Caki2 (cell line): ENCODE measurements around the gene ZHX3. TPM values are rescaled to one million over a fixed set of nuclear protein-coding genes. Genes with fewer than 3 reads are reported as not detected.

Experiments used
- DNase-seq: peaks from one replicate; pipeline ENCODE4 v3.0.0-alpha.2; 2015; ENCODE audit warnings: low read depth
- in situ Hi-C: cut with HindIII; loops from 2 replicates; pipeline ENCODE4 v1.10.0; 2016; ENCODE audit warnings: low sequenced_read_pairs, low pct_unique_long_range_greater_than_20kb, mixed read lengths
- total RNA-seq: library from RNA; depleted of rRNA; stranded (reverse); fragments of >200 nt; shearing (Covaris generic); gene quantifications from 2 replicates; pipeline ENCODE4 v1.2.3, GENCODE V29; 2014; ENCODE audit warnings: low replicate concordance

Gene ZHX3
- total RNA-seq, 1 experiment from 2014 or later, result 5.9 TPM

DNA sequence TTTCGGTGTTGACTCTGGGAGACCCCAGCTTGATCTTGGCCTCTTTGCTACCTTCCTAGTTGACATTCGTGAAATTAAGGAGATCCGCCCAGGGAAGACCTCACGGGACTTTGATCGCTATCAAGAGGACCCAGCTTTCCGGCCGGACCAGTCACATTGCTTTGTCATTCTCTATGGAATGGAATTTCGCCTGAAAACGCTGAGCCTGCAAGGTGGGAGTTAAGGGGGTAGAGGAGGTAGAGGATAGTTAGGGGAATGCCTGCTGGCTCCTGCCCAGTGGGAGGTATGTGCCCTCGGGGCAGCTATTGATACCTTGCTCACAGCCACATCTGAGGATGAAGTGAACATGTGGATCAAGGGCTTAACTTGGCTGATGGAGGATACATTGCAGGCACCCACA, 158.0 kb downstream of the ZHX3 start:
- DNase-seq, result no peak
- in situ Hi-C loops, result no loop called here

DNA sequence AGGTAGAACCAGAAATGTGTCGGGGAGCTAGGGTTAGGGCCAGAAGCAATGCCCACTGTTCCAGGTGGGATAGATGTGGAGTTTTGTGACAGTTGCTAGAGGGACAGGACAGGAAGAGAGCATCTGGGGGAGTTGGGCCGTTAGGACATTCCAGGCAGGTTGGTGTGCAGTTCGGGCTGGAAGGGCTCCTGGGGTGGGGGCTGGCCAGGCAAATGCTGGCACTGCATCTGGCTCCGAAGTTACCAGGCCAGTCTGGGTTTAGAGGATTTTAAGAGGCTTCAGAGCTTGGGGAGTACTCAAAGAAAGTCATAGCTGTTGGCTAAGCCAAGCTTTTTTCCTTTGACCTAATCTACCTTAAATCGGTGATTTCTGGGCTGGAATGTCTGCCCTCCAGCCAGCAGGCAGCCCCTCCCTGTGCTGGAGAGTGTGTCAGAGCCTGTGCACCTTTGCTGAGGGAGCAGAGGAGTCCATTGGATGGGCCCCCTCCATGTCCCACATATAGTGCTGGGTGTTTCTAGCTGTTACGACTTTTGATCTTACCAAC, 159.4 kb downstream of the ZHX3 start:
- no peak for DNase-seq
- in situ Hi-C loops, result no loop called here

DNA sequence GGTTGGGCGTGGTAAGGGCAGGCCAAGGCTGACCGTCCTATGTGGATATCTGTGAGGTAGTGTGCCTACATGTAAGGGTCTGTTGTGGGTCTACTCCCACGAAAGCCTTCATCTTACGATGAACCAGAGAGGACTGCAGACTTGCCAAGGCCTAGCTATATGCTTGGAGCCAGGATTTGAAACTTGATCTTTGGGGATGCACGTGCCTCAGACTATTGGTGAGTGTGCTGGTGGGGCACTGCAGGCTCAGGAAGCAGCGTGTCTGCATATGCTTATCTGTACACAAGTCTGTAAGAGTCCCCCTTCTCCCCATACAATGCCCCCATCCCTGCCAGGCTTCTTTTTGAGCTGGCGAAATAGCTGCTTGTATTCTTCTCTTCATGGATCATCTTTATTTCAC, 162.3 kb downstream of the ZHX3 start:
- in situ Hi-C loops, result no loop called here

DNA sequence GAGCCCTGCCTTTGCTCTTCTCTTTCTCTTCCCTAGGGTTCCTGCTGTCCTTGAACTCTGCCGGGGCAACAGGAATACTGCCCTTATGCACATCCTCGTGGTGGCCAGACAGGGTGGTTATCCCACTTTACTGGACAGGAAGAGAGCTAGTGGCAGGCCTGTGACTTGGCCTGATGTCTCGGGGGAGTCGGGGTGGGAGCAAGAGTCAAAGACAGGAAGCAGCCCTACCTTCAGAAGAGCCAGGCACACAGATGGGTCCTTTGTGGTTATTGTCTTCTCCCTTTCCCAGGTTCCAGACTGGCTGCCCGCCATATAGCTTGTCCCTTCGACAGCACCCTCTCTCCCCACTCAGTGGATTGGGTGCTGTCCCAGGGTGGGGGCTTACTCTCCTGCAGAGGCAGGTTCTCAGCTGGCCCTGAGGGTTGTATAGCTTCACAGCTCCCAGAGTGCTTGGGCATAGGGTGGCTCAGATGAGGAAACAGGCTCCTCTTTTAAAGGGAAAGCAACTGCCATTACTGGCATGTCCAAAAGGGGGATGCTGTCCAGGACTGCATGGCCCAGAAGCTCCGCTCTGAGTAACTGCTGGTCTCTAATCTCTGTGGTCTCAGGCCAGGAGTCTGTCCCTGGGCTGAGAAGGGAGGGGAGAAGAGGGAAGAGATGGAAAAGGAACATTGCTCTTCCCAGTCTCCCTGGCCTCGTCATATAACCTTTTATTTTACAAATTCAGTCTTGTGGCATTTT, 162.9 kb downstream of the ZHX3 start:
- in situ Hi-C loops, result no loop called here

More for the DNA sequence above, 162.3 kb downstream of the ZHX3 start:
- no peak for DNase-seq

DNA sequence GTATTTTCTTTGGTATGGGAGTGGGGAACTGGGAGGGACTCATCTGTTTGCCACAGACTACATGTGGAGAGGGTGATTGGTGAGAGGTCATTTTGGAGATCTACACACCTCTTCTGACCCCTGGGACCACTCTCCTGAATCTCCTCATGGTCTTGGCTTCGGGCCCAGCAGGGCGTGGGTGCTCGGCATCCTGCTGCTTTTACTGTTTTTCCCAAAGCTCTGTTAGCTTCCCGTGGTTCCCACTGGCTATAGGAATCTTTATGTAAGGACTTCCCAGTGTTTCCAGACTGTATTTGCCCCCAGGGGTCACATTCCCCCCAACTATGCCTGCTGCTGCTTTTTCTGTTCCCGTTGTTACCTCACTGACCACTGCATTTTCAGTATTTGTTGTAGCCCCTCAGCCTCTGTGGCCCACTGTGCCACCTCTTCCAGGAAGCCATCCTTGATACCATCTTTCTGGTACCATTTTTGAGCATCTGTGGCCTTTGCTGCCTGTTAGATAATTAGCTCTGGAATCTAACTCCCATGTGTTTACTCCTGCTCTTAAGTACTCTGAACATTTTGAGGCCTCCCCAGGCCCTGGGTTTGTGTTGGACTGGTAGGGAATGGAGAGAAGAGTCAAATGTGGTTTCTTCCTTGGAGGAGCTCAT, 165.3 kb downstream of the ZHX3 start:
- no peak for DNase-seq
- in situ Hi-C loops, result no loop called here

More for the DNA sequence above, 162.9 kb downstream of the ZHX3 start:
- no peak for DNase-seq

DNA sequence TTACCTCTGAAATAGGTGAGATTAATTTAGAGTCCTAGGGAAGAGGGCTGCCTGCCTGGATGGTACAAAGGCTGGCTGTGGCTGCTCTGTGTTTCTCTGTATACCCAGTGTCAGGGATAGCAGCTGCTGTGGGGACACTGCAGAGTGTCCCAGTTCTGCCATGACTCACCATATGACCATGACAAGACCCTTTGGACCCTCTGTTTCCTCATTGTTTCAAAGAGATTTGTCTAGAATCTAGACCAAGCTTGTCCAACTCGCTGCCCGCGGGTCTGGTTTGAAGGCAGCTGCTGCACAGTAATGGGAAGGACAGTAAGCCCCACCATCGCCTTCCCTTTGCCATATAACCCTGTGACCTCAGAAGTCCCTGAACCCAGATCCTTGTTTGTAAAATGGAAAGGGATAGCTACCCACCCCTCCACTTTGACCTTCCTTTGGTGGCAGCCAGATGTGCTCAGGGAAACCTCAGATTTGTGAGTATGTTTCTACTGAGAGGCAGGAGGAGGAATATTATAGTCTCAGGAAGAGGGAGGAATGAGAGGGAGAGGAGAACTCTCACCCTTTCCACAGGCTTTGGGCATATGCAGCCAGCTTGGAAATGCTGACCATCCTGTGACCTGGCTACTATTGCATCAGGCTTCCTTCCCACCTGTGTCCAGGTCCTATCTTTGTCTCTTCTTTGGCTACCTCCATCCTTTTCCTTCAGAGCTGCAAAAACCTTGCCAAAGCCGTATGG, 166.2 kb downstream of the ZHX3 start:
- in situ Hi-C loops, result no loop called here
- no peak for DNase-seq

DNA sequence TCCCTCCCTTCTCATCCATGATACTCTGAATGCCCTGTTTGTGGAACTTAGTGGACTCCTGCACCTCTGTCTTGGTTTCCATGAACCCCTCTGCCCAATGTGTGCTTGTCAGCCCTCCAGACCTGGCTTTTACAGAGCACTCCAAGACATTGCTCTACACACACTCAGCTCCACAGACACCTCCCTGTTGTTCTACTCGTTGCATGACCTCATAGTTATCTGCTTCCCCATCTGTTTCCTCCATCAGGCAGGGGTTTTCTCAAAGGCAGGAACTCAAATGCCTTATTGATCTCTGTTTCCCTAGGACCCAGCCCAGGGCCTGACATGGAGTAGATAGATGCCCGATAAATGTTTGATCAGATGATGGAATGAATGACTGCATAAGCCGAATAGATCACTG, 166.9 kb downstream of the ZHX3 start:
- DNase-seq, result no peak
- in situ Hi-C loops, result no loop called here

DNA sequence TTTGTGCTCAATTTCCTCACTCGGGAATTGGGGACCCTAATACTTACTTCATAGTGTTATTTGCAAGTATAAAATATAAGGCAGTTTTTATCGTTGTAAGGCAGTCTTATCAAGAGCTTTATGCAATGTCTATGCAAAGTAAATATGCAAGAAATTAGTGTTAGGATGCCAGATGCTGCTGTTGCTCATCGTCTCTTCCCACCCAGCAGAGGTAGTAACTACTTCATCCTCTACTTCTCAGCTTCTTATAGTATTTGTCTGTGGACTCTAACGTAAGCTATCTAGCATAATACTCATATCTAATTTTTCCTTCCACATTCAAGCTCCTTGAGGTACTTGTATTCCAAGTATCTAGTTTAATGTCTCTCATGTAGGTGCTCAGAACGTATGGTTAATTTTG, 168.6 kb downstream of the ZHX3 start:
- DNase-seq, result no peak
- in situ Hi-C loops, result no loop called here

DNA sequence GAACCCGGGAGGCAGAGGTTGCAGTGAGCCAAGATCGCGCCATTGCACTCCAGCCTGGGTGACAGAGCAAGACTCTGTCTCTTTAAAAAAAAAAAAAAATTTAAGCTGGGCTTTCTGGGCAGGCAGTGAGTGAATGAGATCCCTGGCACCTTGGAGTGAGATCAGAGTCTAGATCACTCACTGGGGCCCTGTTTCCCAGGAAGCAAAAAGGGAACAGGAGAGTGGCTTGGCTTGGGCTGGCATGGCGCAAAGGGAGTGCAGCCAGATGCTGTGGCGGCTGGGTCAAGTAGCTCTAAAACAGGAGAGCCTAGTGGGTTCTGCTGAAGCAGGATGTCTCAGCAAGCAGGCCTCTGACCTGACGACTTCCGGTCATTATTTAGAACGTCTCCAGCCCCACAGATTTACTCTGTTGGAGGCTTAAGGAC, 169.8 kb downstream of the ZHX3 start:
- in situ Hi-C loops, result no loop called here
- DNase-seq, result no peak

DNA sequence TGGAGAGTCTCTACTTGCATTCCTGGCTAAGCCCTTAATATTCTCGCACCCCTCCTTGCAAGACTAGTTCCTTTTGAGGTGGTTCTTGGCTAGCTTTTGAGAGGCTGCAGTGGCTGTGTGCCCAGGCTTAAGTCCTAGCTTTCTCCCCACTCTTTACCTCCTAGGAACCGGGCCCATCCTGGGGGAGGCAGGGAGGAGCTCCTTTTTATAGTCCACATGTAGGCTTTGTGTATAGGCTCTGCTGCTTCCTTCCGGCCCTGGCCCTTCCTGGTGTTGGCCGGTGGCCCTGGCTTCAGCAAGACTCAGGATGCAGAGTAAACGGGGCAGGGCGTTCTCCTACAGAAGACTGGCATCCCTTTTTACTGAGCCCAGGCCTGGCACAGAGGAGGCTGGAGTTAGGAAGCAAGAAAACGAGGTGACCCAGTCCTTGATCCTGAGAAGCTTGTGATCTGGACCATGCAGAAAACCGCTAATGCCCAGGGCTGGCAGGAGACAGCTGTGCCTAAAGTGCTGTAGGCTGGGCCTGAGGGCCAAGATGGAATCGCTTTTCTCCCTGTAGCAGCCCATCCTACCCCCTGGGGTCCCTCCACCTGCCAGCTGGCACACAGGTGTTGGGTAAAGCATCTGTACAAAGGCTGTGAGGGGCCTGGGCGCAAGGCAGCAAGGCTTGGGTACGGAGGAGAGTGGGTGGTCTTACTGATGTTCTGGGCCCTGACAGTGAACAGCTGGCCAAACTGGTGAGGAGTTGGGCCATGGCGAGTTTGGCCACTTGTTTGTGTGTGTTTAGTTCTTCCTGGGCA, 171.5 kb downstream of the ZHX3 start:
- no peak for DNase-seq

DNA sequence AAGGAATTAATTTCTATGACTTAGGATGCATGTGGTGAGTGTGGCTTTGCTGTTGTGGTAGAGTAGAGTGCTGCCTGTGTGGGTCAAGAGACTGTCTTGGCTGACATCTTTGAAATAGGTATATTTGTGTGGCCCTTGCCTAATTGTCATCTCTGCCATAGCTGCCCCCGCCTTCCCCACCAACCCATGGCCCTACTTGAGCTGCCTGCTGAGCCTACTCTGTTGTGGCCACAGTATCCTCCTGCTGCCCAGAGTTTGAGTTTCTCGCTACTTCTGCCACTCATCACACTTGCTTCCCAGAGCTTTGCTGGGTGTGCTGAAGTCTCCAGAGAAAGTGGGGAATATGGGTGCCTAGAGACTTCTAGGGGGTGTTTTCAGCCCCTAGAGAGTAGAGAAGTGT, 172.2 kb downstream of the ZHX3 start:
- in situ Hi-C loops, result no loop called here
- DNase-seq, result no peak

More for the DNA sequence above, 171.5 kb downstream of the ZHX3 start:
- in situ Hi-C loops, result no loop called here

DNA sequence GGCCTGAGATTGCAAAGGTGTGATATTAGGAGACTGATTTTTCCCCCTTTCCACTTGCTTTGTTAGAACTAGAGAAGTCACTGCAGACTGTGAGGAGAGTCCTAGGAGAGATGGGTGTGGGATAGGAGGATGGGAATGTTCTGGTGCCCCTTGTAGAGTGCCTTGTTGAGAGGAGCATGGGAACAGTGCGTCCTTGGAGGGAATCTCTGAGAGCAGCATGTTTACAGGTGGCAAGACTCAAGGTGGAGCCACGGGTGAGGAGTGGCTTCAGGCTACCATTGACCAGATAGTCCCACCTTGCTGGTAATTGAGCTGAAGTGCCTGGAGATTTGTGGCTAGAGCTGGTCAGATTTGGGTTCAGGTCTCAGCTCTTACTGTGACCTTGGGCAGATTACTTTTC, 174.2 kb downstream of the ZHX3 start:
- no peak for DNase-seq
- in situ Hi-C loops, result no loop called here

DNA sequence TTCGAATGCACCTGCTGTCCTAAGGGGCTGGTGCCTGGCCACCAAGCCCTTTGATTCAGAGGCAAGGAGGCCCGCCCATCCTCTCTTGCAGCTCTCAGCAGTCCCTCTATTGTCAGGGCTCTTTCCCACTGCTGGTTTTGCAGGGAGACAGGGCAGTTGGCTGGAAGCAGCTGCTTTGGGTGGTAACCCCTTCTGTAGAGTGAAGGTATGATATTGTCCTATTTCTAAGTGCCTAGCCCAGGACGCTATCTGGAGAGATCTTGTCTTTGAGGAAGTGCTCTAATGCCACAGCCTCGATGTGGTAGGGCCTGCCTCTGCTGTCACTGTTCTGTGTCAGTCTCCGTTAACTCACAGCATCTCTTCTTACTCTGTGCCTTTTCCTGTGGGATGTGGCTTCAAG, 174.6 kb downstream of the ZHX3 start:
- no peak for DNase-seq
- in situ Hi-C loops, result no loop called here

DNA sequence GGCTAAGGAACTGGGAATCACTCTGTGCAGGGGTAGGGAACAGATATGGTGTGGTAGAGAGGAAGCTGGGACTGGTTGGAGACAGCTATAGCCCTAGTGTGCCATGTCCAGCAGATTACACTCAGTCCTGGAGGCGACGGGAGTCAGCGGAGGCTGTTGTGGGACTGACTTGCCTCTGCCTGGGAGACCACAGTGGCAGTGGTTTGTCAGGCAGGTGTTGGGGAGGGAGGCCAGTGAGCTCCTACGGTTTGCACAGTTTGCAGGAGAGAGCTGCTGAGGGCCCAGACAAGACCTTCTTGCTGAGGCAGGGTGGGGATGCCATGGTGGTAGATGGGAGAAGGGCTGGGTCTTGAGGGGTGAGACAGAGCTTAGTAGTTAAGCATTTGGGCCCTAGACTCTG, 175.3 kb downstream of the ZHX3 start:
- DNase-seq, result no peak
- in situ Hi-C loops, result no loop called here

DNA sequence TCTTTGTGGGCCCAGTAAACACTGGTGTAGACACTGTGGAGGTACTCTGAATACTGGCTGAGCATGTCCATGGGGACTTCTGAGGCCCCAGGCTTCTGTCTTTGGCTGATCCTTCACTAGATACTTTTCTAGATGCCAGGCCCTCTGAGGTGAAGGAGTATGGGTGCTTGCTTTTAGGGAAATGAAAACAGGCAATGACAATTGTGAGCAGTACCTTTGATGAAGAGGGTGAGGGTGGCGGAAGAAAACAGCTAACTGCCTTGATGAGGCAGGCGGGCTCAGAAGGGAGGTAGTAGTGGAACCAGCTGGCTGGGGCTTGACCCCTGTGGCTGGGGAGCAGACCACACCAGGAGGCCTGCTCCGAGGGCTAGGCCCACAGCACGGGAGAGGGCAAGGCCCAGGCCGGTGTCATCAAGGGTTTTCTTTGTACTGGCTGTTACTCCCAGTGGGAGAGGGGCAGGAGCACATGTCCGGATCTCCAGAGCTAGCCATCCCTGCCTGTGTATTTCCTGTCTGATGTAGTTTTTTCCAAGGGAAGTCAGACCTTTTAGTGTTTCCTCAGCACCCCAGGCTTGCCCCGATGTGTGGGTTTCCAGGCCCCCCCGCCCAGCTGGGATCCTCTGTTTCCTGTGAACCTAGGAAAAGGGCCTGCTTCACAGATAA, 176.2 kb downstream of the ZHX3 start:
- in situ Hi-C loops, result no loop called here
- DNase-seq, result no peak

DNA sequence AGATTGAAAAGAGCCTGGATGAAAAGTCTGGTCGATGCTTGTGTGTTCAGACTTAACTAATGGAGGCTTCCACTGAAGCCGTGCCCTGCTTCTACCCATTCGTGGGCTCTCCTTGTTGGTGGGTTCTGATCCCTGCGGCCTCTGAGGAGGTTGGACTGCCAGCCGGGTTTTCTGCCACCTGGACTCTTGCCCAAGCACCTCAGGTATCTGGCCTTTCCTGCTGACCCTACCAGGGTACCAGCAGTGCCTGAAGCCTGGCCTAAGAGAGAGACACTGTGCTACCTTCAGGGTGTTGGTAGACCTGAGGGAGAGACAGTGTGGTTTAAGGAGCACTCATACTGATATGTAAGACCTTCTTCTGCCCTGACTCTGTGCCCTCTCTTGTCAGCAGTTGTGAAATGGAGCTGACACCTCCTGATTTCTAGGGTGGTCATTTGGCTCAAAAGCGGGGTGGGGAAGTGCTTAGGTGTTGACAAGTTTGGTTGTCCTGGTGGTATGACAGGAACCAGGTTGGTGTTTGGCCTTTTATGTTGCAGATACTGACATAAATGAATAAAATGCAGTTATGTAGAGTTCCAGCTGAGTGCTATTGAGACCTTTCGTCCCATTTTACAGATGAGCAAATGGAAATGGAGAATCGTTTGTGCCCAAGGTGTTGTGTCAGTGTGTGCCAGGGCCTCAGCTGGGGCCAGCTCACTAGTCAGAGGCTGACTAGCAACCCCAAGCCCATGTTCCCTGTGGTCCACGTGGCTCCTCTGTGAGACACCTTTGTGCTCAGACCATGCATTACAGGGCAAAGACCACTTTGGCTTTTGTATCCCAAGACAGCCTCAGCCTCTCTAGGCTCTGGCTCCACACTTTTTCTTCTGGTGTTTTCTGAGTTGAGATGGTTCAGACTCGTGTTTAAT, 177.1 kb downstream of the ZHX3 start:
- no peak for DNase-seq
- in situ Hi-C loops, result no loop called here
